Inferior parietal cortex (tissue), 1 donor: ENCODE data around the gene IFITM2.
"Not testable (repeated sequence)": the region's sequence is repeated elsewhere in the genome, so short reads cannot be mapped to it uniquely, and the experiment has no call there.

ENCODE experiments used
- DNase-seq: peaks from one replicate; pipeline ENCODE4 v3.0.0-alpha.2; 2016; ENCODE audit errors: extremely low spot score

IFITM2 gene

DNA sequence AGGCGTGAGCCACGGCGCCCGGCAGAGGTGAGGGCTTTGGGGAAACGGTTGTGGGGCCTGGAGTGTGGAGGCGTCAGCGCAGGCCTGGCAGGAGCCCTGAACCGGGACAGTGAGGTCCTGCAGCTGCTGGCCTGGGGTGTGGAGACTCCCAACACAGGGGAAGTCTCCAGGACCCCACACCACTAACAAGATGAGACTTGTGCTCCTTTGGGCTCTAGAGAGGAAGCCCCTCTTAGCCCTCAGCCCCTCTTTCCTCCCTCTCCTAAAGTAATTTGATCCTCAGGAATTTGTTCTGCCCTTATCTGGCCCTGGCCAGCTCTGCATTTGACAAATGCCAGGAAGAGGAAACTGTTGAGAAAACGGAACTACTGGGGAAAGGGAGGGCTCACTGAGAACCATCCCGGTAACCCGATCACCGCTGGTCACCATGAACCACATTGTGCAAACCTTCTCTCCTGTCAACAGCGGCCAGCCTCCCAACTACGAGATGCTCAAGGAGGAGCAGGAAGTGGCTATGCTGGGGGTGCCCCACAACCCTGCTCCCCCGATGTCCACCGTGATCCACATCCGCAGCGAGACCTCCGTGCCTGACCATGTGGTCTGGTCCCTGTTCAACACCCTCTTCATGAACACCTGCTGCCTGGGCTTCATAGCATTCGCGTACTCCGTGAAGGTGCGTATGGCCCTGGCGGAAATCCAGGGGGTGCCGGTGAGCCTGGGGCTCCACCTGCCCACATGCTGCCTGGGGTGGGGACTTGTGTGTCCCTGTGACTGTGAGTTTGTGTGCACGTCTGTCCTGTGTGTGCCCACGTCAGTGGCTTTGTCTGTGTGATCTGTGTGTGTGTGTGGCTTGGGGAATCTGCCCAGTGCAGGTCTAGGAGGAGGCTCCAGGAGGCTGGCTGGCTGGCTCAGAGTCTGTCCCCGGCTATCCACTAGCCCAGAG is at the start of gene IFITM2:
IFITM2 (plus strand) TSS at position 51 of the 943 bp plus-strand sequence; CDS start at position 428, 377 bp downstream.
- DNase-seq, result not testable (repeated sequence)

DNA sequence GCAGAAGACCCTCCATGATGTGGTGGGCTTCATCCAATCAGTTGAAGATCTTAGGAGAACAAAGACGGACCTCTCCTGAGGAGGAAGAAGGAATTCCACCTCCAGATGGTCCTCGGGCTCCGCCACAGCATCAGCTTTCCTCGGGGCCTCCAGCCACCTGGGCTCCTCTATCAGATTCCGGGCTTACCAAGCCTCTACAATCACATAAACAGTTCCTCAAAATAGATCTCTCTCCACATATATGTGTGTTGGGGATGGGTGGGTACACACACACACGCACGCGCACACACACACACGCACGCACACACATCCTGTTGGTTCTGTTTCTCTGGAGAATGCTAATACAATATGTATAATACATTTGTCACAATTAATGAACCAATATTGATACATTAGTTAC is 48.2 kb upstream of the IFITM2 start:
- DNase-seq, result no peak

DNA sequence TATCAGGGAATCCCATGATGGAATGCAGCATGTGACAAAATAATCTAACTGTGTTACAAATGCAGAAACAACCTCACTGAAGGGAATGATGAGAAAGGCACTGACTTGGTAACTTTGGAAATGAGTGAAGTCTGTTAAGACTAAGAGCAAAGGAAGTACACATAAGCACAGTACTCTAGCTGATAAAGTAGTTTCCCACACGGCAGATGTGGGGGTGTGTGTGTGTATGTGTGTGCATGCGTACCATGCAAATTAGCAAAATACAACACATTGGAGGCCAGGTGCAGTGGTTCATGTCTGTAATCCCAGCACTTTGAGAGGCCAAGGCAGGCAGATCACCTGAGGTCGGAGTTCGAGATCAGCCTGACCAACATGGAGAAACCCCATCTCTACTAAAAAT is 46.0 kb upstream of the IFITM2 start:
- no peak for DNase-seq

DNA sequence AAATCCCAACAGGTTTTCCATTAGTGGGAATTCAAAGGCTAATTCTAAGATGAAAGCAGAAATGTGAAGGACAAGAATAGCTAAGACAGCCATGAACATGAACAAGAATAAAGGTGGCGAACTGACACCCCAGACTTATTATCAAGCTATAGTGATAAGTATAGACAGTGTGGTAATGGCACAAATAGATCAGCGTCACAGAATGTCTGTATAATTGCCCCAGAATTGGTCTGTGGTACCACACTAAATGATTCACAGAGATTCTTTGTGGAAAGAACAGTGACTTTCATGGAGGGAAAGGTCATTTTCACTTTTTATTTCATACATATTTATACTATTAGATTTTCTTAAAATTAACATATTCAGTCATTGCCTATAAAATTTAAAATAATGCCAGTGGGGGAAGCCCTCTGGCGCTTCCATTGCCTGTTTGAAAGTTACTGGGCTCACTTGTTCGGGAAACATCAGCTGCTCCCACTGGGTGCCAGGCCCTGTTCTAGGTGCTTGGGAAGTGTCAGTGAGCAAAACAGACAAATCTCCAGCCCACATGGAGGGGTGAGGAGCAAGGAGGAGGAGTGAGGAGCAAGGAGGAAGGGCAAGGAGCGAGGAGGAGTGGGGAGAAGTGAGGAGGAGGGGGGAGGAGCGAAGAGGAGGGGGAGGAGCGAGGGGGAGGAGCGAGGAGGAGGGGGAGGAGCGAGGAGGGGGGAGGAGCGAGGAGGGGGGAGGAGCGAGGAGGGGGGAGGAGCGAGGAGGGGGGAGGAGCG is 40.8 kb upstream of the IFITM2 start:
- DNase-seq, result no peak

DNA sequence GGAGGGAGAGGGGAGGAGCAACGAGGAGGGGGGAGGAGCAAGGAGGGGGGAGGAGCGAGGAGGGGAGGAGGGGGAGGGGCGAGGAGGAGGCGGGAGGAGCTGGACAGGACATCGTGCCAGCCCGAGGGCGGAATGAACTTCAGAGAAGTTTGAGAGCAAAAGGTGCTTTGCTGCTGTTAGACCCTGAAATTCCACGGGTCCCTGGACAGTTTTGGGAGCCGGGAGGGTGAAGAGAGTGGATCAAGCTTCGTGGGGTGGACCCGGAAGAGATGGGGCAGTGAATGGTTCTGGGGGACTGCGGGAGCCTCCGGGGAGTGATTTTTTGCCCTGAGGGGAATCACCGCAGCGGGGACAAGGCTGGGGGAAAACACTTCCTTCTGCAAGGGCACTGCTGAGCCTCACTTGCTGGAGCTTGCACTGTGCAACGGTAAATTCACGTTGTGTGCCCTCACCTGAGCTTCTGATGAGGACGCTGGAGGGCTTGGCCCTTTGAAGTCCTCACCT is 40.1 kb upstream of the IFITM2 start:
- DNase-seq, result no peak

DNA sequence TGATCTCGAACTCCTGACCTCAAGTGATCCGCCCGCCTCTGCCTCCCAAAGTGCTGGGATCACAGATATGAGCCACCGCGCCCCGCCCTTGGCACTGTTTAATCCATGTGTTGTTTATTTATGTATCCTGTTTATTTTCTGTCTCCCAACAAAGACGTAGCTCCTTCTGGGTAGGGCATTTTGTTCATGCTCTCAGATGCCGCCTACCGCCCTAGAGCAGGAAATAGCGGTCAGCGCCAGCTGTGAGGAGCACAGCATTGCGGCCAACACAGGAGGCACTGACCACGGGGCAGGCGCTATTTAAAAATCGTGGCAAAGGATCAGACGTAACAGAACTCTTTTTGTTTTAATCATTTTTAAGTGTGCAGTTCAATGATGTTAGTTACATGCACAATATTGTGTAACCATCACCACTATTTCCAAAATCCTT is 38.9 kb upstream of the IFITM2 start:
- DNase-seq, result peak; percentile 23

DNA sequence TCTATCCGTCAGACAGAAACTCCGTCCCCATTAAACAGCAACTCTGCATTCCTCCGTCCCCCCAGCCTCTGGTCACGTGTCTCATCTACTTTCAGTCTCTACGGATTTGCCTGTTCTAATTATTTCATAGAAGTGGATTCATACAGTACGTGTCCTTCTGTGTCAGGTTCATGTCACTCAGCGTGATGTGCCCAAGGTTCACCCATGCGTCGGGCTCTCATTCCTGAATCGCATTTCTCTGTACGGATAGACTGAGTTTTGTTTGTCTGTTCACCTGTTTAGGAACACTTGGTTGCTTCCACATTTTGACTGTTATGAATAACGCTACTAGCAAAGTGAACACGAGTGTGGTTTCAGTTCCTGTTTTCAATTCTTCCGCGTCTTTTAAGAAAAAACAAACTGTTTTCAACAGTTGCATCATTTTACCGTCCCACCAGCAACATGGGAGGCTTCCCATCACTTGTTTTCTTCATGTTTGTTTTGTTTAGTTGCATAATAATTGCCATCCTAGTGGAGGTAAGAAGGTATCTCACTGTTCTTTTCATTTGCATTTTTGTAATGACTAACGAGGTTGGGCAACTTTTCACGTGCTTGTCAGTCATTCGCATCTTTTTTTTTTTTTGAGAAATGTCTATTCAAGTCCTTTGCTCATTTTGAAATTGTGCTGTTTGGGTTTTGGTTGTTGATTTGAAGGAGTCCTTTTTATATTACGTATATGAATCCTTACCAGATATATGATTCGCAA is 38.3 kb upstream of the IFITM2 start:
- peak; percentile 33 for DNase-seq

DNA sequence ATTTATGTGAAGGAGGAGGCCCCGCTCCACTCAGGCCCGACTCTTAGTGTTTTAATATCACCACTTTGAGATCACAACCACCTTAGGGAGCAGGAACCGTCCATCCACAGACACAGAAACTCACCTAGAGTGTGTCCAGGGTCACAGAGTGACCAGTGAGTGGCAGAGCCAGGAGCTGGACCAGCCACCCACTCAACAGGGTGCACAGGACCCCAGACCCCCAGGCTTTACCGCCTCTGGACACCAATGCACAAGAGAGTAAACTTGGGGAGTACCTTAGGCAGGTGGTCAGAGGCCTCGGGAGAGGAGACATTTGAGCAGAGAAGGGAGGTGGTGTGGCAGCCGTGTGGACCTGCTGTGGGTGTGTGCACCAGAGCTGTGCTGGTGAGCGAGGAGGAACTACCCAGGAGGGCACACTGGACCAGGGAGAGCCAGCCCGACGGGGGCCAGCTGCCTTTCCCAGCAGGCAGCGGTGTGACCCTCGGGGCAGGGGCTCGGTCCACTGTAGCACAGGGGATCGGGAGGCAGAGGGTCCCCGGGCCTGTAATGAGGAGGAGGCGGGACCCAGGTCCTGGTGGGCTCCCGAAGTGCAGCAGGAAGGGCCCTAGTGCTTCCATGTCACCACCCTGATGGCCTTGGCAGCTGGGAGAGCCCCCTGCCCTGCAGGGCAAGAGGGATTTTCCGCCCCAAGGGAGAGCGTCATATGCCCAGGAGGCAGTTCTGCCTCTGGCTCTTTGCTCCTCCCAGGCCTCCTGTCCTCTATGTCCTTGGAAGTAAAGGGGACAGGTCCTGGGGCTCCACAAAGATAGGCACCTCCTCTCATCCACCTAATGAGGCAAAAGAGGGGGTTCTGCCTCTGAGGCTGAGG is 36.9 kb upstream of the IFITM2 start:
- no peak for DNase-seq

DNA sequence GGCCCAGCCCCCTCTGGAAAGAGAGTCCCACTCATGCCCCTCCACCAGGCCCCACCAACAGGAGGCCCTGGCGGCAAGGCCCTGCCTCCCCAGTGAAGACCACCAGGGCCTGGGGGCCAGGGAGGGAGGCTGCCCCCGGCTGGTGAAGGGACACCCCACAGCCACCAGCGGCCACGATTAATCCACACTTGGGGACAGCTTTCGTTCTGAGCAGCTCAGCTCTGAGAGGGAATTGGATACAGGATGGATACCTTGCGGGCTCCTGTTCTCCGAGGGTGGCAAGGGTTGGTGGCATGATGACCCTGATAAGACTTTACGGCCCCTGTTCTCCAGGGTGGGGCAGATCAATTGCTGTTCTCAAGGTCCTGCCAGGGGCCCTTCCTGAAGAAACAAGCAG is 36.3 kb upstream of the IFITM2 start:
- no peak for DNase-seq

DNA sequence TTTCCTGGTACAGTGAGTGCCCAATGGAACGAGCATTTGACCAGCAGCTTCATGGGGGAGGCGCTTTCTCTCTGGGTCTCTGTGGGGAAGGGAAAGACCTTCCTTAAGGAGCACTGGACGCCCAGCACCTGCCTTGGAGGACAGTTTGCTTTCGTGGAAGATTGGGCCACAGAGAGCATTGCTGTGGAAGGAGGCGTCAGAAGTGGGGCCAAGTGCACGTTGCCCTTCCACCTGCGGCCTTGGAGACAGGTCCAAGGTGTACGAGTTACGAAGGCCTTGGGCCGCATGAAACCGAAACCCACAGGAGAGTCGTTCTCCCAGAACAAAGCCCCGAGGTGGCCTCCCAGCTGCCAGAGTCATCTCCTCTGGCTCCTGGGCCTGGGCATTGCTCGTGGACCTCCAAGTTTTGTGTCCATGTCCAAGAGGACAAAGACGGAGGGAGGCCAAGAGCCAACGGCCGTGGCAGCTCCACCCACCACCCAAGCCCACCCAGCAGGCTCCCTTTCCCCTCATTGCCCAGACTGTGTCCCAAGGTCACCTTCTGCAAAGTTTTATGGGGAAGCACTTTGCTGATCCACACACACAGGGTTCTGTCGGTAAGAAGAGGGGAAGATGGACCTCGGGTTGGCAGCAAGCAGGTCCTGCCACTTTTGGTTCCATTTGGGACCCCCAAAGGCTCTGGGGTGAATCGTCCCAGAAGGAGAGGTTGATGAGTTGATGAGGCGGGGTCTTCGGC is 35.3 kb upstream of the IFITM2 start:
- no peak for DNase-seq

DNA sequence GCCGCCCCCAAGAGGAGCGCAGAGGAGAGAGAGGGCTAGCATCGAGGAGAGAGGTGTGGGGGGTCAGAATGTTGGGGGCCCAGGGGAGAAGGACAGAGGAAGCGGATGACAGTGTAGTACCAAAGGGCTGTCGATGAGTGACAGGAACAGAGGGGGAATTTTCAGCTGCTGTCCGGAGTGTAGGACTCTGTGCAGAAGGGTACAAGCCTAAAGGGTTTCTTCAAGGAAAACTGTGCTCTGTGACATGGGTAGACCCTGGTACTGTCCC is 34.8 kb upstream of the IFITM2 start:
- no peak for DNase-seq

DNA sequence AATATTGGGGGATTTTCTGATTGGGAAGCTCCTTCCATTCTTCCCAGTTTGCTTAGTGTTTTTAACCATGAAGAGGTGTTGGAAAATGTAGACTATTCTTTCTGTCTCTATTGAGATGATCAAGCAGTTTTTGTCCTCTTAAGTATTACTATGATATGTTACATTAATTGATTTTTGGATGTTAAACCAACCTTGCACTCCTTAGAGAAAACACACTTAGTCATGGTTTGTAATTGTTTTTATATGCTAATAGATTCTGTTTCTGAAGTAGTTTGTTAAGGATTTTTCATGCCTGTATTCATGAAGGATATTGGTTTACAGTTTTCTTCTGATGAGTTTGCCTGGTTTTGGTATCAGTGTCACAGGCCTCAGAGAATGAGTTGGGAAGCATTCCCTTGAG is 31.4 kb upstream of the IFITM2 start:
- no peak for DNase-seq

DNA sequence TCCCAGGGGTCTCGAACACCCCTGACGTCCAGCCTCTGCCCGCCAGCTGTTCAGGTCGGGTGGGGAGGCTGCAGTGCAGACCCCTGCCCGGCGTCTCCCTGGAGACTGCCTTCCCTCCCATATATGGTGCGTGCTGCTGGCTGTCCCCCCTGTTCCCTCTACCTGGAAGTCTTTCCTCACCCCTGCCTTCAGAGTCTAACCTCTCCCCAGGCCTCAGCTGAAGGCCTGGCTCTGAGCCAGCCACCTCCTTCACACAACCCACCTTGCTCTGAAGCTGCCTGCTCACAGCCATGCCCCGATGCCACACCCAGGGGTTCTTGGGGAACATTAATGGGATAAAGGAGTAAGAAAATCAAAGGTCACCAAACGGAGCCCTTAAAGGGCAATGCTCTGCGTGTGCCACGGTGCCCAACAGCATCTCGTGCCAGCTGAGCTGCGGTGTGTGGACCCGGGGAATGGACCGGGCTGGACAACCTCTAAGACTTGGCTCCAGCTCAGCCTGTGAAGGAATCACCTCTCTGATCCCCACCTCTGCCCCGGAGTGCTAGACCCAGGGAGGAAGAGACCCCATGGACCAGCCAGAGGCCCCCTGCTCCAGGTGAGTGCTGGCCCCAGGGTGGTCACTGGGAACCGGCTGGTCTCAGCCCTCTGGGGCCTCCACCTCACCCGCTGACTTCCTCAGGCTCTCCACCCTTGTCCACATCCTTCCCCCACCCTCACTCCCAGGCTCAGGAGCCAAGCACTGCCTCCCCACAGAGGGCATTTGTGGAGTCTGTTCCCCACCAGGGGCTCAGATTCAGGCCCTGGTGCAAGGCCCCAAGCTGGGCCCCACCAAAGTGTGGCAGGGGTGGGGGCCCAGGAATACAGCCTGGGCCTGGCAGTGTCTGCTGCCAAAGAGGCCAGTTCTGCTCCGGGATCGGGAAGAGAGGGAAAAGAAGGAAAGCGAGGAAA is 29.3 kb upstream of the IFITM2 start, which contains the start of gene NLRP6:
NLRP6 (plus strand) TSS at position 407 of the 951 bp plus-strand sequence; CDS start at position 570, 163 bp downstream.
- no peak for DNase-seq

DNA sequence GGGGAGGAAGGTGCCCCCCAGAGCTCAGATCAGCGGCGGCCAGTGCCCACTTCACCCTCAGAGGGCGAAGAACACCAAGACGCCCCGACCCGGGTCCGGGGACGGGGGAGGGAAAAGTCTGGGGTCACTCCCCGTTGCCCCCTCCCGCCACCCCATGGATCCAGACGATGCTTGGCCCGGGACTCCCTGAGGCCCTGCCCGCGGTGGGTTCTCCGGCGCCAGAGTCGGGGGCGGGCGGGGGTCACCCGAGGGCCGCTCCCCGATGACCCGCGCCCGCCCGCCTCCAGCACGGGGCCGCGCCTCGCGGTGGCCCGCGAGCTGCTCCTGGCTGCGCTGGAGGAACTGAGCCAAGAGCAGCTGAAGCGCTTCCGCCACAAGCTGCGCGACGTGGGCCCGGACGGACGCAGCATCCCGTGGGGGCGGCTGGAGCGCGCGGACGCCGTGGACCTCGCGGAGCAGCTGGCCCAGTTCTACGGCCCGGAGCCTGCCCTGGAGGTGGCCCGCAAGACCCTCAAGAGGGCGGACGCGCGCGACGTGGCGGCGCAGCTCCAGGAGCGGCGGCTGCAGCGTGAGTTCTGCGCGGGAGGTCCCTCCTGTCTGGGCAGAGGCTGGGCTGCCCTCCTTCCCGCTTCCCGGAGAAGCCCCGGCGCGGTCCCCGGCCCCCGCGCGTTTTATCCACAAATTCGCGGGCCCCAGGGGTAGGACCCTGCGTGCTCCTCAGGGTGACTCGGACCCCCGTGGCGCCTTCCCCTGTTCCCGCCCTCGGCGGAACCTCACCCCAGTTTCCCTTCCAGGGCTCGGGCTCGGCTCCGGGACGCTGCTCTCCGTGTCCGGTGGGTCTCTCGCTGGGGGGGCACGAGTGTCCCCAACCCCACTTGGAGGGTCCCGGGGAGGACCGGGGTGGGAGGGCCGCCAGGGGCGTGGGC is 28.3 kb upstream of the IFITM2 start:
- DNase-seq, result no peak

DNA sequence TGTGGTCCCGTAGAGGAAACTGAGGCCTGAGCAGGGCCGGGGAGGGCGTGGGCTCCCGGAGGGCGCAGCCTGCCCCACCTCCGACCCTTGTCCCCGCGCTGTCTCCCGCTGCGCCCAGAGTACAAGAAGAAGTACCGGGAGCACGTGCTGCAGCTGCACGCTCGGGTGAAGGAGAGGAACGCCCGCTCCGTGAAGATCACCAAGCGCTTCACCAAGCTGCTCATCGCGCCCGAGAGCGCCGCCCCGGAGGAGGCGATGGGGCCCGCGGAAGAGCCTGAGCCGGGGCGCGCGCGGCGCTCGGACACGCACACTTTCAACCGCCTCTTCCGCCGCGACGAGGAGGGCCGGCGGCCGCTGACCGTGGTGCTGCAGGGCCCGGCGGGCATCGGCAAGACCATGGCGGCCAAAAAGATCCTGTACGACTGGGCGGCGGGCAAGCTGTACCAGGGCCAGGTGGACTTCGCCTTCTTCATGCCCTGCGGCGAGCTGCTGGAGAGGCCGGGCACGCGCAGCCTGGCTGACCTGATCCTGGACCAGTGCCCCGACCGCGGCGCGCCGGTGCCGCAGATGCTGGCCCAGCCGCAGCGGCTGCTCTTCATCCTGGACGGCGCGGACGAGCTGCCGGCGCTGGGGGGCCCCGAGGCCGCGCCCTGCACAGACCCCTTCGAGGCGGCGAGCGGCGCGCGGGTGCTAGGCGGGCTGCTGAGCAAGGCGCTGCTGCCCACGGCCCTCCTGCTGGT is 27.5 kb upstream of the IFITM2 start:
- DNase-seq, result no peak

DNA sequence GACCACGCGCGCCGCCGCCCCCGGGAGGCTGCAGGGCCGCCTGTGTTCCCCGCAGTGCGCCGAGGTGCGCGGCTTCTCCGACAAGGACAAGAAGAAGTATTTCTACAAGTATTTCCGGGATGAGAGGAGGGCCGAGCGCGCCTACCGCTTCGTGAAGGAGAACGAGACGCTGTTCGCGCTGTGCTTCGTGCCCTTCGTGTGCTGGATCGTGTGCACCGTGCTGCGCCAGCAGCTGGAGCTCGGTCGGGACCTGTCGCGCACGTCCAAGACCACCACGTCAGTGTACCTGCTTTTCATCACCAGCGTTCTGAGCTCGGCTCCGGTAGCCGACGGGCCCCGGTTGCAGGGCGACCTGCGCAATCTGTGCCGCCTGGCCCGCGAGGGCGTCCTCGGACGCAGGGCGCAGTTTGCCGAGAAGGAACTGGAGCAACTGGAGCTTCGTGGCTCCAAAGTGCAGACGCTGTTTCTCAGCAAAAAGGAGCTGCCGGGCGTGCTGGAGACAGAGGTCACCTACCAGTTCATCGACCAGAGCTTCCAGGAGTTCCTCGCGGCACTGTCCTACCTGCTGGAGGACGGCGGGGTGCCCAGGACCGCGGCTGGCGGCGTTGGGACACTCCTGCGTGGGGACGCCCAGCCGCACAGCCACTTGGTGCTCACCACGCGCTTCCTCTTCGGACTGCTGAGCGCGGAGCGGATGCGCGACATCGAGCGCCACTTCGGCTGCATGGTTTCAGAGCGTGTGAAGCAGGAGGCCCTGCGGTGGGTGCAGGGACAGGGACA is 26.7 kb upstream of the IFITM2 start:
- no peak for DNase-seq
